ENCODE measurements around the gene GTF2H4.
"Not testable (repeated sequence)": the region's sequence is repeated elsewhere in the genome, so short reads cannot be mapped to it uniquely, and the experiment has no call there.

GTF2H4 gene

DNA sequence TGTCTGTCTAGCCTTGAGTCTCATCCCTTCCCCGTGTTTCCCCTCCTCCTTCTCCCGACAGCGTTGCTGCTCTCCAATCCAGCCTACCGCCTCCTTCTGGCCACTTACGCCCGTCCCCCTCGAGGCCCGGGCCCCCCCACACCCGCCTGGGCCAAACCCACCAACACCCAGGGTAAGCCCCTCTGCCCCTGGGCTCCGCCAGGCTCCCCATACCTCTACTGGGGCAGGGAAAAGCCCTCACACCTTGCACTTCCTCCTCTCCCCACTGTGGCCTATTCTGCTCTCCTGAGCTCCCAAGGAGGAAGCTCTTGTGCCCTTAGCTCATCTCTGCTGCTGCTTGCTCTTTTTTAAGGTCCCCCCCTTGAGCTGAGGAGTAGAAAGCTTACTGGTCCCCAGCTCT, 12.7 kb upstream of the GTF2H4 start:
- no peak for DNase-seq

DNA sequence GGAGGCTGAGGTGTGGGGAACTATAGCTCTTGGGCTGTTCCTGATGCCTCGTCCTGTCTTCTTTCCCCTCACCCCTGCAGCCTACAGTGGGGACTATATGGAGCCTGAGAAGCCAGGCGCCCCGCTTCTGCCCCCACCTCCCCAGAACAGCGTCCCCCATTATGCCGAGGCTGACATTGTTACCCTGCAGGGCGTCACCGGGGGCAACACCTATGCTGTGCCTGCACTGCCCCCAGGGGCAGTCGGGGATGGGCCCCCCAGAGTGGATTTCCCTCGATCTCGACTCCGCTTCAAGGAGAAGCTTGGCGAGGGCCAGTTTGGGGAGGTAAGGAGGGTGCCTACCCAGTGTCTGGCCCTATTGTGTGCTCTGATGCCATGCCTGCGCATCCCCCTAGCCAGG, 11.5 kb upstream of the GTF2H4 start:
- no peak for DNase-seq

GRCh38 chr6:30897882-30898281, 10.1 kb upstream of the GTF2H4 start:
- no peak for DNase-seq

GRCh38 chr6:30898750-30899360, 9.2 kb upstream of the GTF2H4 start:
- no peak for DNase-seq

DNA sequence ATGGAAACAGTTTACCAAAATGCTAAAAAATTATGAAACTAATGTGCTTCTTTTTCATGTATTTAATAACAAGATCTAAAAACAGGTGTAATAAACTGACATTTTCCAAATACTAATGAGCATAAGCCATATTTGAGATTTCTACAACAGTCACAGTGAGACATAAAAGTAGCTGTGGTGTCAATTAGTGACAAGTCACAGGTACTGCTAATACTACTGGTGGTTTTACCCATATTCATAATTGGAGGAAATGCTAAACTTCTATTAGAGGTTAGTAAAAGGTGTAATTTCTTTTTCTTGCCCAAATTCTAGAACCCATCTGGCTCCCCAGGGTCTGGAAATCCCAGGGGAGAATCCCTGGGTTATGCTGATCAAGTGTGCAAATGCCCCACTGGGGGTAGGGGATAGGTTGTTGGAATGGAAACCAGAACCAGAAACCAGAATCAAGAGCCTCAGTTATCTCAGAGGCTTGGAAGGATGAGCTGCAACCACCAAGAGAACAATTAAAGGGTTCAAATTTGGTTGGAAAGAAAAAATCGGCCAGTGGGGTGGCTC, 7.1 kb upstream of the GTF2H4 start:
- no peak for DNase-seq

DNA sequence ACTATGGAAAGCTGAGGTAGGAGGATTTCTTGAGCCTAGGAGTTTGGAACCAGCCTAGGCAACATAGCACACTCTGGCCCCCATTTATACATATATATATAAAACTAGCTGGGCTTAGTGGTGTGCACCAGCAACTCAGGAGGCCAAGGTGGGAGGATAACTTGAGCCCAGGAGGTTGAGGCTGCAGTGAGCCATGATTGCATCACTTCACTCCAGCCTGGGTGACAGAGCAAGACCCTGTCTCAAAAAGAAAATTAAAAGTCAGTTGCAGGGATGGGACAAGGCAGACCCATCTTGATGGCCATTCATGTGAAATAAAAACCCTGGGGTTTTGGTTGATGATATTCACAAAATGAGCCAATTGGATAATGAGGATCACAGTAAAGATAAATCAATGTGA, 6.6 kb upstream of the GTF2H4 start:
- no peak for DNase-seq

DNA sequence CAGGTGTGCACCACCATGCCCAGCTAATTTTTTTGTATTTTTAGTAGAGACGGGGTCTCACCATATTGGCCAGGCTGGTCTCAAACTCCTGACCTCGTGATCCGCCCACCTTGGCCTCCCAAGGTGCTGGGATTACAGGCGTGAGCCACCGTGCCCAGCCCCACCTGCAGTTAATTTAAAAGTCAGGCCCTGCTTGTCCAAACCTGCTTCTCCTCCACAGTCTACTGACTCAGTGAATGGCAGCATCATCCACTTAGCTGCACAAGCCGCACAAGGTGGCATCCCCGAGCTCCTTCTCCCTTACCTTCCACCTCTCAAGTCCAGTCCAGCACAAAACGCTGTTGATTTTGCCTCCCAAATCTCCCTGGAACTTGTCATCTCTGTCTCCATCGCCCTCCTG, 5.8 kb upstream of the GTF2H4 start:
- not testable (repeated sequence) for DNase-seq

GRCh38 chr6:30902709-30903108, 5.3 kb upstream of the GTF2H4 start:
- DNase-seq = no peak

GRCh38 chr6:30903236-30903635, 4.8 kb upstream of the GTF2H4 start:
- no peak for DNase-seq

GRCh38 chr6:30907290-30907757, 683 bp upstream of the GTF2H4 start:
- not testable (repeated sequence) for DNase-seq

DNA sequence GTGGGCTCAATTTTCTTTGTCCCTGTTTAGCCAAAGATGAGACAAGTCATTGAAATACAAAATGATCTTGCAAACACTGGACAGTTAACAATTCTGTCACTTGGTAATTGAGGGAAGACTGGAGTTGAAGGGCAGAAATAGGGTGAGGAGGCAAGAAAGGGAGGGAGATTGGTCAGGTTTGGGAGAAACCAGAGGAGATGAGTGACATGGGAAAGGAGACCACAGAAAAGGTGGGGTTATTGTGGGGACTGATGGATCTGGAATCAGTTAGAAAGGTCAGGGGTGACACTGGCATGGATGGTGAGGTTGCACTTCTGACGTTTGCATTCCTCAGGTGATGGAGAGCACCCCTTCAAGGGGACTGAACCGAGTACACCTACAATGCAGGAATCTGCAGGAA, 693 bp downstream of the GTF2H4 start:
- no peak for DNase-seq

- DNase-seq = not testable (repeated sequence)
Measured at GRCh38 chr6:30910473-30910872, 2.5 kb downstream of the GTF2H4 start.

GRCh38 chr6:30912746-30913520, 4.9 kb downstream of the GTF2H4 start:
- no peak for DNase-seq

- no peak for DNase-seq
Measured at GRCh38 chr6:30913721-30914075, 5.7 kb downstream of the GTF2H4 start.

- DNase-seq = peak; percentile 69 to 83
Measured at GRCh38 chr6:30914076-30914853, 6.3 kb downstream of the GTF2H4 start, which contains the start of gene VARS2. Gene VARS2, plus strand, starts transcription at chr6:30914238. Its CDS starts 599 bp downstream, at chr6:30914837.

GRCh38 chr6:30914854-30915590, 7.0 kb downstream of the GTF2H4 start:
- DNase-seq = no peak

DNA sequence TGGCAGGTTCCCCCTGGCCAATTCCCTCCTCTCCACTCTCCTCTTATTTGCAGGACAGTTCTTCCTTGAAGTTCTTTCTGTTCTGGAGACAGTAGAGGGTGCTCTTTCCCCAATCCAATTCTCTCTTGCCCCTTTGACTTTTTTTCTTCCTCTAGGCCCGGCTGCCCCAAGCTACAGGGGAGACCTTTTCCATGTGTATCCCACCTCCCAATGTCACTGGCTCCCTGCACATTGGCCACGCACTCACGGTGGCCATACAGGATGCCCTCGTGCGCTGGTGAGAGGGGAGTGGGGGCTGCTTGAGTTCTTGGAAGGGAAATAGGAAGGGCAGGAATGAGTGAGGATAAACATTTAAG, 7.6 kb downstream of the GTF2H4 start:
- DNase-seq = peak; percentile 75 to 92

- no peak for DNase-seq
Measured at GRCh38 chr6:30917041-30917440, 9.0 kb downstream of the GTF2H4 start.

- DNase-seq = no peak
Measured at GRCh38 chr6:30917487-30917886, 9.5 kb downstream of the GTF2H4 start.

DNA sequence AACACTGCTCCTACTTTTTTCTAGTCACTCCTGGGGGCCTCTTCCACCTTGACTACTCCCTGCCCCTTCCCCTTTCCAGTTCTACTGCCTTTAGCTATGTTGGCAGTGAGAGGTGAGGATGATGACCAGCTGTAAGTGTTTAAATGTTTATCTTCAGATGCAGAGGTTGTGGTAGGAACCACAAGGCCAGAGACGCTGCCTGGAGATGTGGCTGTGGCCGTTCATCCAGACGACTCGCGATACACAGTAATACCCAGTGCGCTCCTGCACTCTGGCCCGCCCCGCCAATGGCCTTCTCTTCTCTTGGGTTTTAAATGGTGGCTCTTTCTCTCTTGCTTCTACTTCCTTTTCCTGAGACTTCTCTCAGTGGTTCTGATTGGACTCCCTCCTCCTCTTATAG, 10.7 kb downstream of the GTF2H4 start:
- DNase-seq = no peak

DNA sequence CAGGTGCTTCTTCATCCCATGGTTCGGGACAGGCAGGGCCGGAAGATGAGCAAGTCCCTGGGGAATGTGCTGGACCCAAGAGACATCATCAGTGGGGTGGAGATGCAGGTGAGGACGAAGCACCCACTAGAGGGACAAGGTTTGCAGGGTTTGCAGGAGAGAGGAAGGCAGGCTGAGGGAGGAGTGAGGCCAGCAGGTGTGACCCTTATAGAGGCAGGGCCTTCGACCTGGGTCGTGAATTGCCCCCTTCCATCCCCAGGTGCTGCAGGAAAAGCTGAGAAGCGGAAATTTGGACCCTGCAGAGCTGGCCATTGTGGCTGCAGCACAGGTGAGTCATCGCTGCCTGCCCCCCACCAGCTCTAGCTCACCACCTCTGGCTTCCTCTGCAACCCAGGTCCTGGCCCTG, 14.4 kb downstream of the GTF2H4 start:
- no peak for DNase-seq

DNA sequence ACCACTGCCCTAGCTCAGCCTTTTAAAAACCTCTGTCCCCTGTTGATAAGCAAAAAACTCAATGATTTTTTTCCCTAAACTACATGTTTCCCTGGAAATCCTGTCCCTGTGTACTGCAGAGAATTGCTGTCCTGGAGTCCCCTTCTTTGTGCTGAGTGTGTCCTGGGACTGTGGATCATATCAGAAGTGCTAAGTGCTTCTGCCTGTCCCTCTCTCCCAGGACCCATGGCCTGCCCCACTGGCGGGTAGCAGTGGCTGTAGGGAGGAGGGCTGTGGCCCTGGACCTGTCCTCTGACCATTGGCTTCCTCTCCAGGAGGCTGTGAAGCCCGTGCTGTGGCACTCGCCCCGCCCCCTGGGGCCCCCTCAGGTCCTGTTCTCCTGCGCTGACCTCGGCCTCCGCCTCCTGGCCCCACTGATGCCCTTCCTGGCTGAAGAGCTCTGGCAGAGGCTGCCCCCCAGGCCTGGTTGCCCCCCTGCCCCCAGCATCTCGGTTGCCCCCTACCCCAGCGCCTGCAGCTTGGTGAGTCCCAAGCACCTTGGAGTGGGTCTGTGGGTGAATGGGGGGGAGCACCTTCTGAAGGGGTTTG, 16.1 kb downstream of the GTF2H4 start:
- not testable (repeated sequence) for DNase-seq
